HepG2 (cell line): ENCODE measurements around the gene TECPR1.

ENCODE experiments used
- CTCF ChIP-seq: sonication (generic); formaldehyde crosslinking; IDR thresholded peaks from 2 replicates; pipeline ENCODE4 v1.5.0; 2020; ENCODE audit warnings: mild to moderate bottlenecking, missing genetic modification reagents, moderate library complexity
- DPF2 ChIP-seq: sonication (generic); formaldehyde crosslinking; IDR thresholded peaks from 2 replicates; pipeline ENCODE4 v1.4.0; 2020; ENCODE audit warnings: mild to moderate bottlenecking, low read depth, missing genetic modification reagents, borderline replicate concordance
- SMC3 ChIP-seq: IDR thresholded peaks from 2 replicates; pipeline ENCODE4 v1.6.1; 2011; ENCODE audit warnings: low read length, improper control_type of control experiment
- SP4 ChIP-seq: sonication (generic); formaldehyde crosslinking; IDR thresholded peaks from 2 replicates; pipeline ENCODE4 v1.8.1; 2023; ENCODE audit warnings: mild to moderate bottlenecking, missing genetic modification reagents
- THAP7 ChIP-seq: sonication (generic); formaldehyde crosslinking; IDR thresholded peaks from 2 replicates; pipeline ENCODE4 v1.8.1; 2023; ENCODE audit warnings: mild to moderate bottlenecking, missing genetic modification reagents
- ZNF383 ChIP-seq: sonication (generic); formaldehyde crosslinking; IDR thresholded peaks from 2 replicates; pipeline ENCODE4 v1.4.0; 2020; ENCODE audit warnings: missing genetic modification reagents, mild to moderate bottlenecking, borderline replicate concordance
- ZNF776 ChIP-seq: sonication (generic); formaldehyde crosslinking; IDR thresholded peaks from 2 replicates; pipeline ENCODE4 v1.4.0; 2020; ENCODE audit warnings: mild to moderate bottlenecking, missing genetic modification reagents

- TF ChIP-seq SP4, result no peak
- TF ChIP-seq SMC3, result no peak
- TF ChIP-seq ZNF383 (CRISPR knock-in tag), result no peak
- 0 out of 2 replicates have a peak, but pooled peaks have one; percentile 12 for TF ChIP-seq CTCF (CRISPR knock-in tag)
- TF ChIP-seq THAP7 (CRISPR knock-in tag), result no peak
- no peak for TF ChIP-seq ZNF776 (CRISPR knock-in tag)
- no peak for TF ChIP-seq DPF2 (CRISPR knock-in tag)
Measured at GRCh38 chr7:98288064-98288823, 36.2 kb upstream of the TECPR1 start.
